Stimulated activated CD4-positive, alpha-beta T cell treated with anti-CD3 and anti-CD28 coated beads, Interleukin-1b, Interleukin-23, amount 100 ng/mL, for 4 hours (primary cell): ENCODE data around the gene DHRS3.
"Not testable (repeated sequence)": the region's sequence is repeated elsewhere in the genome, so short reads cannot be mapped to it uniquely, and the experiment has no call there.

Experiments used
- DNase-seq, 2 donors: peaks; one replicate each; pipeline ENCODE4 v3.0.0-alpha.2; 2020; ENCODE audit warnings: low read depth in 2 of 2

The DHRS3 gene

DNA sequence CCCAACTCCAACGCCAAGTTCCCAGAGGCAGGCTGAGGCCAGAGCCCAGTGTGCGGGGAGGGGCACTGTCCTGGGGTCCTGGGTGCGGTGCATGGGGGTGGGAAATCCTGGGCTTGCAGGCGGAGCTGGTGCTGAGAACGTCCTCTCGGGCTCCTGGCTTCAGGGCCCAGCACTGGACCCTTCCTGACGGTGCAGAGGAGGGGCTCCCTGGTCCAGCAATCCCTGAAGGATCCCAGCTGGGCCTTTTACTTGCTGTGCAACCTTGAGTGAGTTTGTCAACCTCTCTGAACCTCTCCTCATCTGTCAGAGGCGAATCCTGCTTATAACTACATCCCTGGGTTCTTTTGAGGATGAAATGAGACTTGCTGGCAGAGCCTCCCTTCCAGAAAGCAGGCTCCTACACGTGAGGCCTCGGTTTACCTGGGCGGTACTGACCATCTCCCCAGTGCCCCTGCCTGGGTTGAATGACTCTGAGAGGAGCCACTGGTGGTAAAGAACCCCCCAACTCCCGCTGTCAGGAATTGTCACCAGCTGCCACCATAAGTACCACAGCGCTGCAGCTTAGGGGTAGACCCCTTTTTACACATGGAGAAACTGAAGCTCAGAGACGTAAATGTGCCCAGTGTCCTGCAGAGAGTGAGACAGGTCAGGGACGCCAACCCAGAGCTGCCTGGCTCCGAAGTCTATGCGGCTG is 77.3 kb downstream of the DHRS3 start:
- no peak for DNase-seq

DNA sequence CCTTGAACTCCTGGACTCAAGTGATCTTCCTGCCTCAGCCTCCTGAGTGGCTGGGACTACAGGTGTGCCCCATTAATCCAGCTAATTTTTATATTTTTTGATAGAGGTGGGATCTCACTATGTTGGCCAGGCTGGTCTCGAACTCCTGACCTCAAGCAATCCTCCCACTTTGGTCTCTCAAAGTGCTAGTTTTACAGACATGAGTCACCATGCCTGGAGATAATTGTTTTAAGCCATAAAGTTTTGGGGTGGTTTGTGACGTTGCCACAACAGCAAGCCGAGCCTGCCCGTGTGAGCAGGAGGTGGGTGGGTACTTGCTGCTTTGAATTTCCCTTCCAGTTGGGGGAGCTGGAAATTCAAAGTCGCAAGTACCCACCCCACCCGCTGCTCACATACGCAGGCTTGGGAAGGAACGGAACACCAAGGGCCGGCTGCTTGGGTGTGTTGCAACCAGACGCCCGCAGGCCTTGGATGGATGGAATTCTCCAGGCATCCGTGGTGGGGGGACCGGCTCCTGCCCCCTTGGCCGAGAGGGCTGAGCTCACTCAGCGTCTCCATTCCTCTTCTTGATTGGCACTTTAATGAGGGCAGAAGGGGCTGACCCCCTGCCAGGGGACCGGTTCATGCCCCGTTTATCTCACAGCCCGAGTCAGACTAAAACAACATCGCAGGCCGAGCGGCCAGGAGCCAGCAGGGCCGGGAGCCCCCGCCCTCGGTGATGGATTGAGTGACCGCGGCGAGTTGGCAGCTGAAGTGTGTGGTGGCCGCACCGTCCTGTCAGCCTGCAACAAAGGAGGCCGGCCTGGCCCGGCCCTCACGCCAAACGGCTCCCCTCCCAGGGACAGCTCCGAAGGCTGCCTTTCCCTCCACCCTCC is 78.1 kb downstream of the DHRS3 start:
- no peak for DNase-seq

DNA sequence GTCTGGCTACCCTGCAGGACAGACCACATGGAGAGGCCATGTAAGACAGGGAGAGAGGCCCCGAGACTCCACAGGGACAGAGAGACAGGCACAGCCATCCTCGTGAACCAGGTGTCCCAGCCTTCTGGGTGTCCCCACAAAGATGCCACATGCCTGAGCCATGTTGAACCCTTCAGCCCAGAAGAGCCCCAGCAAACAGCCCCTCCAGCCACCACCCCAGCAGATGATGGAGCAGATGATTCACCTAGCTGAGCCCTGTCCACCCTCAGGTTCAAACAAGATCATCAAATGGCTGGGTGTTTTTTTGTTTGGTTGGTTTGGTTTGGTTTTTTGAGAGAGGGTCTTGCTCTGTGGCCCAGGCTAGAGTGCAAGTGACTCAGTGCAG is 78.7 kb downstream of the DHRS3 start:
- no peak for DNase-seq

DNA sequence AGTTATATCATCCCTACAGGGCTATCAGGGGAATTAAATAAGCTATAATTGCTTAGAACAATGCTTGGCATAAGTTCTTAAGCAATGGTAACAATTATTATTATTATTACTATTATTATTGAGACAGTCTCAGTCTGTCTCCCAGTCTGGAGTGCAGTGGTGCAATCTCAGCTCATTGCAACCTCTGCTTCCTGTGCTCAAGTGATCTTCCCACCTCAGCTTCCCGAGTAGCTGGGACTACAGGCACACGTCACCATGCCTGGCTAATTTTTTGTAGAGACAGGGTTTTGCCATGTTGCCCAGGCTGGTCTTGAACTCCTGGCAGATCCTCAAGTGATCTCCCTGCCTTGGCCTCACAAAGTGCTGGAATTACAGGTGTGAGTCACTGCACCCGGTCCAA is 79.5 kb downstream of the DHRS3 start:
- DNase-seq, result not testable (repeated sequence)

- DNase-seq, result no peak
Observed at GRCh38 chr1:12537906-12538461, 80.0 kb downstream of the DHRS3 start.

DNA sequence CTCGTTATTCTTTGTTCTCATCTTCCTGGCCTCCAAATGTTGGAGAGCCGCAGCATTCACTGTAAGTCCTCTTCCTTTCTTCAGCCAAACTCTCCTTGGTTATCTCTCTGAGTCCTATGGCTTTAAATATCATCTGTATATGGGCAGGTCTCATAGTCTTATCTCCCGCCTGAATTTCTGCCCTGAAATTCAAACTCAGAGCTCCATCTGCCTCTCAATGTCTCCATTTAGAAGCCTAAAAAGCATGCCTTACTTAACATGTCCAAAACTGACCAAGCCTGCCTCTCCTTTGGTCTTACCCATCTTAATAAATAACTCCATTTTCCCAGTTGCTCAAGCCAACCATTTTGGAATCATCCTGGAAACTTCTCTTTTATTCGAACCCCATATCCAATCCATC is 80.7 kb downstream of the DHRS3 start:
- DNase-seq, result no peak

GRCh38 chr1:12536023-12536639 is 81.9 kb downstream of the DHRS3 start:
- DNase-seq, result no peak

DNA sequence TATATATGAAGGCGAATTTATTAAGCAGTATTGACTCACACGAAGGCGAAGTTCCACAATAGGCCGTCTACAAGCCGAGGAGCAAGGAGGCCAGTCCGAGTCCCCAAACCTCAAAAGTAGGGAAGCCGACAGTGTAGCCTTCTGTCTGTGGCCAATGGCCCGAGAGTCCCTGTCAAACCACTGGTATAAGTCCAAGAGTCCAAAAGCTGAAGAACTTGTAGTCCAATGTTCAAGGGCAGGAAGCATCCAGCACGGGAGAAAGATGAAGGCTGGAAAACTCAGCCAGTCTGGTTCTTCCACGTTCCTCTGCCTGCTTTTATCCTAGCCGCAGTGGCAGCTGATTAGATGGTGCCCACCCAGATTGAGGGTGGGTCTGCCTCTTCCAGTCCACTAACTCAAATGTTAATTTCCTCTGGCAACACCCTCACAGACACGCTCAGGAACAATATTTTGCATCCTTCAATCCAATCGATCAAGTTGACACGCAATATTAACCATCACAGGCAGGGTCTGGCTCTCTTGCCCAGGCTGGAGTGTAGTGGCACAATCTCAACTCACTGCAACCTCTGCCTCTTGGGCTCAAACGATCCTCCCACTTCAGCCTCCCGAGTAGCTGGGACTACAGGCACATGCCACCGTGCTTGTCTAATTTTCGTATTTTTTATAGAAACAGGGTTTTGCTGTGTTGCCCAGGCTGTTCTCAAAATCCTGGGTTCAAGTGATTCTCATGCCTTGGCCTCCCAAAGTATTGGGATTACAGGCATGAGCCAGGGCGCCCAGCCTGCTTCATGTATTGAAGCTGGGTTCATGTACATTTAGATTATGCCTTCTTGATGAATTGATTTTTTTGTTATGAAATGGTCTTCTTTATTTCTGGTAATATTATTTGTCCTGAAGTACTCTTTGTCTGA is 85.3 kb downstream of the DHRS3 start:
- no peak for DNase-seq

GRCh38 chr1:12531179-12531499 is 86.9 kb downstream of the DHRS3 start:
- no peak for DNase-seq

DNA sequence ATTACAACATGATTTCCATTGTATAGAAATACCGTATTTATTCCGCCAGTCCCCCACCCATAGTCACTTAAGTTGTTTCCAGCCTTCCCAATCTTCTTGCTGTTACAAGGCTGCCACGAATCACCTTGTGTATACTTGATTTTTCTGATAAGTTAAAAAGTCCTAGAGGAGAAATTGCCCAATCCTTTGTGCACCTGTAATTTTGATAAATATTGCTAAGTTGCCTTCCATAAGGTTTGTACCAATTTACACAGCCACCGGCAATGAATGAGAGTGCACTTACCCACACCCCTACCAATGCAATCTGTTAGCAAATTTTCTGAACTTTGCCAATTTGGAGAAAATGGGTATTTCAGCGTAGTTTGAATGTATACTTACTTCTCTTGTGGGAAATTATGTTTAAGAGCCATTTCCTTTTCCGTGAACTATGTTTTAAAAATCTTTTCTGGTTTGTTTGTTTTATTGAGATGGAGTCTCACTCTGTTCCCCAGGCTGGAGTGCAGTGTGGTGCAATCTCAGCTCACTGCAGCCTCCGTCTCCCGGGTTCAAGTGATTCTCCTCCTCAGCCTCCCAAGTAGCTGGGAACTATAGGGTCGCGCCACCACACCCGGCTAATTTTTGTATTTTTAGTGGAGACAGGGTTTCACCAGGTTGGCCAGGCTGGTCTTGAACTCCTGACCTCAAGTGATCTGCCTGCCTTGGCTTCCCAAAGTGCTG is 87.4 kb downstream of the DHRS3 start:
- DNase-seq, result no peak

DNA sequence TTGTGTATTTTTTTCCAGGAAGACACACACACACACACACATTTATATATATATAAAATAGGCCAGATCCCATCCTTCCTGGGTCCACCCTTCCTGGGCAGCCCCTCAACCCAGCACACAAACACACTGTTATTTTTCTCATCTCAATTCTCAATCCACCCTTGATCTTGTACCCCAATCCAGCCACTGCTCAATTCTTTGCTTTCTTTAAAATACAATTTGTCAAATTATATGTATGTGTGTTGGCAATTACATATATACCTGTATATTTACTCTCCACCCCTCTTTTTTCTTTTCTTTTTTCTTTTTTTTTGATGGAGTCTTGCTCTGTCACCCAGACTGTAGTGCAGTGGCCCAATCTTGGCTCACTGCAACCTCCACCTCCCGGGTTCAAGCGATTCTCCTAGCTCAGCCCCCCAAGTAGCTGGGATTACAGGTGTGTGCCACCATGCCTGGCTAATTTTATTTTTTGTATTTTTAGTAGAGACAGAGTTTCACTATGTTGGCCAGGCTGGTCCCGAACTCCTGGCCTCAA is 88.3 kb downstream of the DHRS3 start:
- DNase-seq, result no peak

DNA sequence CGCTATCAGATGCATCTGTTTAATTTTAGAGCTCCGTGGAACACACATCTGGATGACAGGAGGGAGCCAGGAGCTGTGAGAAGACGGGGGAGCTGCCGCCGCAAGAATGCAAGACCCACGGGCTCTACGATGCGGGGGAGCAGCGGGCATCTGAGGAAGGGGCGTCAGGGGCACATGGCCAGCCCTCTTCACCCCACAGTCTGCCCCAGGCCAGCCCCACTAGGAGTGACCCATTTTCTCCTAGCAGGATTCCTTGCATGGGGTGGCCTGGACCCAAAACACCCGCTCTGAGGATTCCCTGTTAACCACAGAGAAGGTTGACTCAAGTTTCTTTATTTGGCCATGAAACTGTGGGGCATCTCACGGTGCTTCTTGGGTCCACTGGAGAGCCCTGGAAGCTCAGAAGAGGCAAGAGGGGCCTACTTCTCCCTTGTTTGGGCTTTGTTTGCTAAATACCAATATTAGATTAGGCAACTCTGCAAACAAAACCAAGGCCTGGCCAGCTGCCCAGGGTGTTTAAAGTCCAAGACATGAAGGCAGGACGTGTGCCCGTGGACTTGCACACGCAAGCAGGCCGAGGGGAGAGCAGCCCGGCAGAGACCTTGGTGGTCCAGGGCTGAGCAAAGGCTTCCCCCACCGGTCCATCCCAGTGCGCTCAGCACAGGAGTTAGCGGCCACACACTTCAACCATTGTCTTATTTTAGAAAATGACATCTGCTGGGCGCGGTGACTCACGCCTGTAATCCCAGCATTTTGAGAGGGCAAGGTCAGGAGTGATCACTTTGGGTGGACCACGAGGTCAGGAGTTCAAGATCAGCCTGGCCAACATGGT is 89.8 kb downstream of the DHRS3 start:
- no peak for DNase-seq

DNA sequence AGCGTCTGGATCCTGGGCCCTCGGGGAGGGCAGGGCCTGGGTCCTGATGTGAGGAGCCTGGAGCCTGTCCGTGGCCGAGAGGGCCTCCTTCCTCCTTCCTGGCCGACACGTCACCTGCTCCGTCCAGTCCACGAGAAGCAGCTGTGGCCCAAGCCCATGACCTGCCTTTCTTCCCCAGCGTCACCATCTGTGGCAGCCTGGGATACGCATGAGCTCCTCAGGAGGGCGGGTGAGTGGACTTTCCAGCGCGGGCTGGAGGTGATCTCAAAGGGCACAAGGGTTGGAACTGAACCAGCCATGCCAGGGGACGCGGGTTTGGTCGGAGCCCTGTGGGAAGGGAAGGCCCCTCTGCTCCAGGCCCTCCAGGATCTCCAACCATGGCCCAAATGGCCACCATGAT is 90.4 kb downstream of the DHRS3 start:
- DNase-seq, result no peak

GRCh38 chr1:12525311-12526181 is 92.5 kb downstream of the DHRS3 start:
- DNase-seq, result no peak

- DNase-seq, result no peak
Observed at GRCh38 chr1:12524266-12524665, 93.7 kb downstream of the DHRS3 start.

DNA sequence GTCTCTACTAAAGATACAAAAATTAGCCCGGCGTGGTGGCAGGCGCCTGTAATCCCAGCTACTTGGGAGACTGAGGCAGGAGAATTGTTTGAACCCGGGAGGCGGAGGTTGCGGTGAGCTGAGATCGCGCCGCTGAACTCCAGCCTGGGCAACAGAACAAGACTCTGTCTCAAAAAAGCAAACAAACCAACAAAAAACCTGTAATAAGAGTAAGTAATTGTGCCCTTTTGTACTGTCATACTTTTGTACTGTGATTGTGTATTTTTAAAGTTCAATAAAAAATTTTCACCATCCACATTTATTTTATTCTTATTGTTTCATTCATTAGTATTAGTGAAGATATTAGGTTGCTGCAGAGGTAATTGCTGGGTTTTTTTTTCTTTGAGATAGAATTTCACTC is 95.2 kb downstream of the DHRS3 start:
- DNase-seq, result not testable (repeated sequence)

- DNase-seq, result no peak
Observed at GRCh38 chr1:12521096-12521495, 96.9 kb downstream of the DHRS3 start.

DNA sequence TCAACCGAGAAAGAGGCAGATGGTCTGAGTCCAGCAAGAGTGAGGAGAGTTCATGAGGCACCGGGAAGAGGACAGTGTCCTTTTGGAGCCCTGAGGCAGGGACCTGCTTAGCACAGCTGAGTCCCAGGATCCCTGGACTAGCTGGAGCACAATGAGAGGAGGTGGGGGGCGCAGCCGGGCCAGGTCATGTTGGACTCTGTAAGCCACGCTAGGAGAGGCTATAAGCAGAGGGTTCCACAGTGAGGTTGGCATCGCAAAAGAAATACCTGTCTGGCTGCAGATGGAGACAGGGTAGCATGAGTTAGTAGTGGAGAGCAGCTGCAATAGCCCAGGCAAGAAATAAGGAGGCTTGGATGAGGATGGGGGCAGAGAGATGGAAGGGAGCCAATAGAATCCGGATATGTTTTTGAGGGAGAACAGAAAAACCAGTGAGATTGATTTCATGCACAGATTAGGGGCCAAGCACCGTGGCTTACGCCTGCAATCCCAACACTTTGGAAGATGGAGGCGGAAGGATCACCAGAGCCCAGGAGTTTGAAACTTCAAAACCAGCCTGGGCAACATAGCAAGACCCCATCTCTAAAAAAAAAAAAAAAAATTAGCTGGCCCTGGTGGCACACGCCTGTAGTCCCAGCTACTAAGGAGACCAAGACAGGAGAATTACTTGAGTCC is 98.2 kb downstream of the DHRS3 start:
- DNase-seq, result no peak
